ENCODE measurements around the gene PLSCR1.

GRCh38 chr3:146543461-146544001 is 876 bp downstream of the PLSCR1 start:
- no peak for TF ChIP-seq ZNF274 (IDR thresholded peaks at IDR 0.05; ENCODE audit: low read depth, low read length)
- TF ChIP-seq YY1 (IDR thresholded peaks at IDR 0.05; ENCODE audit: insufficient read depth, insufficient read length): no peak

Measured in NT2/D1 (cell line).